Measurements from ENCODE around the gene HLA-DPB1. TPM values are rescaled to one million over a fixed set of nuclear protein-coding genes. Genes with fewer than 3 reads are reported as not detected.

Gene HLA-DPB1
- total and polyA plus RNA-seq, 9 donors: 7.9 to 15.8 (median 11.5) TPM

DNA sequence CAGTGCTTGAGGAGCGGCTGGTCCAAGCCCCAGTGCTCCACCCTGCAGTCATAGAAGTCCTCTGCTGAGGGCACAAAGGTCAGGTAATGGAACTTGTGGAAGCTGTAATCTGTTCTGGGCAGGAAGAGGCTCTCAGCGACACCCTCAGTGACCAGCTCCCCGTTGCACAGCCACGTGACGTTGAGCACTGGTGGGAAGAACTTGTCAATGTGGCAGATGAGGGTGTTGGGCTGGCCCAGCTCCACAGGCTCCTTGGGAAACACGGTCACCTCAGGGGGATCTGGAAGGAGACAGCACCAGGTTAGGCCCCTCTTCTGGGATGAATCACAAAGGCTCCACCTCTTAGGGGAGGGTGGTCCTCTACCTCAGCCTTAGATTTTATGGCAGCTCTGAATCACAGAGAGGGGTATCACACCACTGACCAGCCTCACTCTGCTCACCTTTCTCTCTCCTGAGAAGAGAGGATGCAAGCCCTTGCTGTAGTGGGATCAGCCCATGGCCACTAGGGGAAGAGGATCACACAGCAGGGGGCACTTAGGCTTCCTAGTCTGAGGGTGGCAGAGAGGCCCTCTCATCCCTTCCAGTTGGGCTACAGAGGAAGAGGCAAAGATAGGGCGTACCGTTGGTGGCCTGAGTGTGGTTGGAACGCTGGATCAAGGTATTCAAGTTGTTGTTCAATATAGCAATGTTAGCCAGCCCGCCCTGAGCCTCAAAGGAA, 6.6 kb upstream of the HLA-DPB1 start:
- no peak for DNase-seq
- no peak overlapping the region for H3K4me3 ChIP-seq (ENCODE audit: low read length)
- H3K27me3 ChIP-seq (ENCODE audit: control insufficient read depth, insufficient read depth, low read length): peaks cover 6% of the 10 kb centered on the region
- WGBS (ENCODE audit: insufficient coverage): 80% methylated on average over 5 of the region's 10 CpGs
- H3K36me3 ChIP-seq (ENCODE audit: control insufficient read depth, insufficient read depth, low read length): no peaks in the 10 kb centered on the region
- no peaks in the 10 kb centered on the region for H3K9me3 ChIP-seq (replicated peaks; ENCODE audit: control insufficient read depth, low read depth, low read length)
- H3K27ac ChIP-seq (ENCODE audit: low read length): no peak overlapping the region
- H3K4me1 ChIP-seq (ENCODE audit: control insufficient read depth, insufficient read depth, low read length): no peaks in the 10 kb centered on the region

DNA sequence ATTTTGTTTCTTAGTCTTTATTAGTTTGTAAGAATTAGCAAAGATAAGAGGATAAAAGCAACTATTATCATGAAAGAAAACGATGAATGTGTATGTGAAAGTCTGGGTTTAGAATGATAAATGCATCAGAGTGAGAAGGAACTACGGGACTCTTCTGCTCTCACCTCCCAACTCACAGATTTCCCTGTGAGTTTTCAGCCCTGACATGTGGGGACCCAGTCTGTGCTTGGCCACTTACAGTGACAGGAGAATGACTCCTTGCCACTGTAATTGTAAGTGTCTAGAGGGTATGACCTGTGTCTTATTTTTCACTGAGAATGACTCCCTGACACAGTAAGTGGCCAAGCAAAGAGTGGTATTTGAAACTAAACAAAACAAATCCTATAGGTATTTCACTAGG, 4.9 kb upstream of the HLA-DPB1 start:
- Histone ChIP-seq H3K4me1 (ENCODE audit: control insufficient read depth, insufficient read depth, low read length) (no peaks in the 10 kb centered on the region), H3K27me3 (ENCODE audit: control insufficient read depth, insufficient read depth, low read length) (peaks cover 6% of the 10 kb centered on the region), H3K36me3 (ENCODE audit: control insufficient read depth, insufficient read depth, low read length) (no peaks in the 10 kb centered on the region), H3K4me3 (ENCODE audit: low read length) (no peak overlapping the region), H3K9me3 (replicated peaks; ENCODE audit: control insufficient read depth, low read depth, low read length) (no peaks in the 10 kb centered on the region), H3K27ac (ENCODE audit: low read length) (no peak overlapping the region)
- no peak for DNase-seq
- WGBS (ENCODE audit: insufficient coverage): no CpG with 5 or more reads among the region's 2 CpGs

DNA sequence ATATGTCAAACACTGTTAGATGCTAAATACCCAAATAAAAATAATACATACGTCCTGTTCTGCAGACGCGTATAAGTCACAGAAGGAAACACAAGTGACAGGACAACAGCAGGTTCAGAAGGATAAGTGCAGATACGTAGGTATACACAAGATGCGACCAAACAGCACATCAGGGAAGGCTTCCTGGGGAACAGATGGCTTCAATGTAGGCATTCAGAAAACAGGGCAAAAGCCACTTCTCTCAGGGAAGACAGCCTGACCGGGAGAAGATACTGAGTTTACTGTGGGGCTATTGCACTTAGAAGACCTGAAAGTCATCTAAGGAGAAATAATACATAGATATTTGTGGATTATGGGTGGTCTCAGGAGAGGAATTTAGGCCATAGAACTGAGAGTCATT, 4.2 kb upstream of the HLA-DPB1 start:
- Histone ChIP-seq H3K4me3 (ENCODE audit: low read length) (no peak overlapping the region), H3K9me3 (replicated peaks; ENCODE audit: control insufficient read depth, low read depth, low read length) (no peaks in the 10 kb centered on the region), H3K4me1 (ENCODE audit: control insufficient read depth, insufficient read depth, low read length) (no peaks in the 10 kb centered on the region), H3K36me3 (ENCODE audit: control insufficient read depth, insufficient read depth, low read length) (no peaks in the 10 kb centered on the region), H3K27me3 (ENCODE audit: control insufficient read depth, insufficient read depth, low read length) (peaks cover 8% of the 10 kb centered on the region), H3K27ac (ENCODE audit: low read length) (no peak overlapping the region)
- no peak for DNase-seq
- WGBS (ENCODE audit: insufficient coverage): 71% methylated on average over 1 of the region's 6 CpGs

DNA sequence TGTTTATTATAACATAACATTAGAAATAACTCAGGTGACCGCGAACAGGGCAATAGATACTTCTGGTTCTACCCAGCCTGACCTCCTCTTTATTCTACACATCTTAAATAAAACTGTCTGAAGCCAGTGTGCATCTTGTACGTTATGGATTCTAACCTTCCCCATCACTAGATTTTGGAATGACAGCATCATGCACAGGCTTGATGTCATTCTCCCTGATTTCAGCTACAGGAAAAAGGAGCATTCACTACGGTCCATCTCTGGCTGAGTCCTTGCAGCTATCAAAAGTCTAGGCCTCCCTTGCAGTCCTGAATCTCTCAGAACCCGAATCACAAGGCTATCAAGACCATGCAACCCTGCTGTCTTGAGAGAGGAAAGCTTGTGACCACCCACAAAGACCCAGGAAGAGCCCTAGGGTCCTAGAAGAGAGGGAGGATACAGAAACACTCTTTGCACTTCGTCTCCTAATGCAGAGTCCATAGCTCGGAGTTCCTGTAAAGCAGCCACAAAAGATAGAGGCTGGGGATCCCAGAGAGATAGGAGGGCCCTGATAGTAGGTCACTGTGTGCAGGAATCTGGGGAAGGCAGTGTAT, 3.2 kb upstream of the HLA-DPB1 start:
- Histone ChIP-seq H3K9me3 (replicated peaks; ENCODE audit: control insufficient read depth, low read depth, low read length) (no peaks in the 10 kb centered on the region), H3K4me1 (ENCODE audit: control insufficient read depth, insufficient read depth, low read length) (no peaks in the 10 kb centered on the region), H3K27ac (ENCODE audit: low read length) (no peak overlapping the region), H3K36me3 (ENCODE audit: control insufficient read depth, insufficient read depth, low read length) (no peaks in the 10 kb centered on the region), H3K4me3 (ENCODE audit: low read length) (peak overlapping the region; percentile 9), H3K27me3 (ENCODE audit: control insufficient read depth, insufficient read depth, low read length) (peaks cover 8% of the 10 kb centered on the region)
- 64% methylated on average over 5 of the region's 7 CpGs for WGBS (ENCODE audit: insufficient coverage)
- no peak for DNase-seq

DNA sequence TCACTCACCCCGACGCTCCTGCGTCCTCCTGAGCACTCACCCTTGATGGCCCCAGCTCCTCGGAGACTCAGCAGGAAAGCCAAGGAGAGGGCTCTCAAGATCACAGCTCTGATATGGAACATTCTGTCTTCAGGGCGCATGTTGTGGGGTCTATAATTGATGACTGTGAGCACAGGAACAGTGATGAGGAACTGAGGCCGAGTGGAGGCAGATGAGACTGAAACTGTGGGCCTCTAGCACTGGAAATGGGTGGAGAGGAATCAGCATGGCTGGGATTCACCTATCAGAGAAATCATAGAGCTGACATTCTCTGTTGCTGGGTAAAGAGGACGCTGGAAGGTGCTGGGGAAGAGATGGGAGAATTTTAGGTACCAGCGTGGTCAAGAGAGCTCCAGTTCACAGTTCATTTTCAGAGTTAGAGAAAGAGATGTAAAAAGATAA, 2.3 kb upstream of the HLA-DPB1 start, which contains the start of gene HLA-DPA1:
Gene HLA-DPA1 (minus strand): TSS at position 219 of the 441 bp plus-strand sequence.
- H3K4me1 ChIP-seq (ENCODE audit: control insufficient read depth, insufficient read depth, low read length): no peaks in the 10 kb centered on the region
- H3K27ac ChIP-seq (ENCODE audit: low read length): no peak within 1 kb of the TSS
- no peaks in the 10 kb centered on the region for H3K36me3 ChIP-seq (ENCODE audit: control insufficient read depth, insufficient read depth, low read length)
- peak; percentile 59 for DNase-seq
- no peaks in the 10 kb centered on the region for H3K9me3 ChIP-seq (replicated peaks; ENCODE audit: control insufficient read depth, low read depth, low read length)
- H3K4me3 ChIP-seq (ENCODE audit: low read length): peak within 1 kb of the TSS; percentile 9
- WGBS (ENCODE audit: insufficient coverage): 50% methylated on average over 6 of the region's 8 CpGs
- H3K27me3 ChIP-seq (ENCODE audit: control insufficient read depth, insufficient read depth, low read length): peaks cover 8% of the 10 kb centered on the region

DNA sequence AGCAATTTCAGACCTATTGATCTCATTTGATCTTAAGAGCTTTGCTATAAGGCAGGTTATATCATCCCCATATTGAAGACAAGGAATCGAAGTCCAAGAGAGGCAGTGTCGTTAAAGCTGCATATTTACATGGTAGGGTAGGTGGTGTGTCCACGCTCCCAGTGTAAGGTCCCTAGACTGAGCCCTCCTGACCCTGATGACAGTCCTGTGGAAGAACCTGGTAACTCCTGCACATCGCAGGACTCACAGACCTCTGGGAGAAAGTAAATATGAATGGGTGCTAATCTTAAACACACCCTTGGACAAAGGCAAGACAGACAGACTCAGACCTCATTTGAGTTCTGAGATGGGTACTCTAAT, 602 bp upstream of the HLA-DPB1 start:
- no peaks in the 10 kb centered on the region for H3K4me1 ChIP-seq (ENCODE audit: control insufficient read depth, insufficient read depth, low read length)
- H3K36me3 ChIP-seq (ENCODE audit: control insufficient read depth, insufficient read depth, low read length): no peaks in the 10 kb centered on the region
- H3K4me3 ChIP-seq (ENCODE audit: low read length): no peak overlapping the region
- WGBS (ENCODE audit: insufficient coverage): 81% methylated on average over 3 of the region's 4 CpGs
- DNase-seq: no peak
- H3K27me3 ChIP-seq (ENCODE audit: control insufficient read depth, insufficient read depth, low read length): peaks cover 18% of the 10 kb centered on the region
- peak overlapping the region; percentile 40 for H3K27ac ChIP-seq (ENCODE audit: low read length)
- H3K9me3 ChIP-seq (replicated peaks; ENCODE audit: control insufficient read depth, low read depth, low read length): no peaks in the 10 kb centered on the region

DNA sequence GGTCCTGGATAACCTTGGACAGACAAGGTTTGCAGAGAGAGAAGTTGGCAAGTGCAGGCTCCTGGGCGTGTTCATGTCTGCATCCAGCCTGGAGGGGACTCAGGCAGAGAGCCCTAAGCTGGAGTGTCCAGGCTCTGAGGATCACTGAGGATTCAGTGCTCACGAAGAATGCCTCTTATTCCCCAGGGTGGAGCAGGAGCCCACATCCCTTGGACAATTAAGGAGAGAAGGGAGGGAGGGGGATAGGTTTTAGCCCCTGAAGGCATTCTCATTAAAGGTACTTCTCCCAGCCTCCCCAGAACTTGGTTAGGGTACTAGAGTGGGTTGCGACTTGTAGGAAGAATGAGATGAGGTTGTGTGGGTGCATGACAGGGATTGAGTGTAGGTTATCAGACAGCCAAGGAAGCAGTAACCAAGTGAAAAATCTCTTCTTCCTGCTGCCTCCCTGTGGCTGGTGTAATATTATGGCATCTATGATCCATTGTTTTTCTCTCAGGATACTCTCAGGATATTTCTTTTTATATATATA, 680 bp downstream of the HLA-DPB1 start:
- Histone ChIP-seq H3K27ac (ENCODE audit: low read length) (no peak overlapping the region), H3K9me3 (replicated peaks; ENCODE audit: control insufficient read depth, low read depth, low read length) (no peaks in the 10 kb centered on the region), H3K4me3 (ENCODE audit: low read length) (peak overlapping the region; percentile 30), H3K36me3 (ENCODE audit: control insufficient read depth, insufficient read depth, low read length) (no peaks in the 10 kb centered on the region), H3K27me3 (ENCODE audit: control insufficient read depth, insufficient read depth, low read length) (peaks cover 31% of the 10 kb centered on the region), H3K4me1 (ENCODE audit: control insufficient read depth, insufficient read depth, low read length) (peaks cover 6% of the 10 kb centered on the region)
- WGBS (ENCODE audit: insufficient coverage): 93% methylated on average over 2 of the region's 3 CpGs
- no peak for DNase-seq

DNA sequence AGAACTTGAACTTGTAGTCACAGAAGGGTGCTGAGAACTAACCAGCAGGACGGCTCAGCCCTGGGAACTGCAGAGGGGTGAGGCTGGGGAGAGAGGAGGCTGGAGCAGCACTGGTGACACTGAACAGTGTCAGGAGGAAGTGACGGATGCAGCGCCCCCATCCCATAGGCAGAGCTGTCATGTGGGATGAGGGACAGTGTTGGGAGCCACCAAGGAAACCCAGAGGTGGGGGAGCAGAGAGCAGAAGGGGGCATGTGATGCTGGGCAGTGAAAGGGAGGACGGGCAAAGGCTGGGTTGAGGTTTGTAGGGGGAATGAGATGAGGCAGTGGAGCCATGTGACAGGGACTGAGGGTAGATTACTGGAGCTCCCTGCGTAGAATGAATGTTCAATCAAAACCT, 2.1 kb downstream of the HLA-DPB1 start:
- 48% methylated on average over 4 of the region's 5 CpGs for WGBS (ENCODE audit: insufficient coverage)
- H3K36me3 ChIP-seq (ENCODE audit: control insufficient read depth, insufficient read depth, low read length): no peaks in the 10 kb centered on the region
- peaks cover 33% of the 10 kb centered on the region for H3K27me3 ChIP-seq (ENCODE audit: control insufficient read depth, insufficient read depth, low read length)
- H3K4me3 ChIP-seq (ENCODE audit: low read length): no peak overlapping the region
- no peak for DNase-seq
- H3K9me3 ChIP-seq (replicated peaks; ENCODE audit: control insufficient read depth, low read depth, low read length): no peaks in the 10 kb centered on the region
- H3K27ac ChIP-seq (ENCODE audit: low read length): no peak overlapping the region
- H3K4me1 ChIP-seq (ENCODE audit: control insufficient read depth, insufficient read depth, low read length): peaks cover 6% of the 10 kb centered on the region

DNA sequence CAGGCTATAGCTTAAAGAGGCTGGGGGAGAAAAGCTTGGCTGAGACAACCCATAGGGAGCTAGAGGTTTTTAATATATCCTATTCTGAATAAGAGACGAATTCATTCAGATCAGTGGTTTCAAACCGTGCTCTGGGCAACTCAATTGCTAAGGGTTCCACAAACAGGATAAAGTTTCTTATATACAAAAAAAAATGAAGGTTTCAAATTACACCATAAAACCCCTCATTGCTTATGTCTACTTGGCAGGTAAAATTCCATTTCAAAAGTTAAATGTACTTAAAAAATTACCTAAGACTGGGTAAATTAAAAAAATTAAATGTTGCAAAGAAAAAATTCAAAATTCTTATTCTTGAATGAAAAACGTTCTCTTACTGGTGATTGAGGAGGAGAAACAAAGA, 2.7 kb downstream of the HLA-DPB1 start:
- WGBS (ENCODE audit: insufficient coverage): 100% methylated on average over 1 of the region's 3 CpGs
- Histone ChIP-seq H3K4me1 (ENCODE audit: control insufficient read depth, insufficient read depth, low read length) (peaks cover 6% of the 10 kb centered on the region), H3K9me3 (replicated peaks; ENCODE audit: control insufficient read depth, low read depth, low read length) (no peaks in the 10 kb centered on the region)

DNA sequence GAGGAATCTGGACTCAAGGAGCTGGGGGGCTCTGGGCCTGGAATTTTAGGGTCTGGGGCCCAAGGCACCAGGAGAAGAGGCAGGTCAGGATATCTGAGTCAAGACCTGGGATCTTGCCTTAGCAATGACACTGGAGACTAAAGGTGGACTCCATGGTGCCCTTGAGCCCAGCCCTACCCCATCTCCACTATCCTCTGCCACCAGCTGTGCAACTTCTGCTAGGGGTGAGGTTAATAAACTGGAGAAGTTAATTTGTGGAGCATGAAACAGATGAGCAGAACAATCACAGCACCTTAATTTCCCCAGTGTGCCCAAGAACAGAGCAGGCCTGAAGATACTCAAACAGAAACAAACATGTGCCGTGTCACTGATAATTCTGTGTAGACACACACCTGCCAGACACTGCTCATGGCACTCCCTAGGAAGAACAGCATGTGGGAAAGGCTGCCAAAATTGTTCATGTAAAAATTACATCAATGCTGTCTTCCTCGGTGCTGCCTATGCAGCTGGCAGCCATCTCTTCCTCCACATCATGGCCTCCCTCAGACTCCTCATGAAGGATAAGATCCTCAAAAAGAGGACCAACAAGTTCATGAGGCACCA, 3.2 kb downstream of the HLA-DPB1 start:
- Histone ChIP-seq H3K27ac (ENCODE audit: low read length) (no peak overlapping the region), H3K27me3 (ENCODE audit: control insufficient read depth, insufficient read depth, low read length) (peaks cover 30% of the 10 kb centered on the region), H3K4me1 (ENCODE audit: control insufficient read depth, insufficient read depth, low read length) (peaks cover 6% of the 10 kb centered on the region), H3K9me3 (replicated peaks; ENCODE audit: control insufficient read depth, low read depth, low read length) (no peaks in the 10 kb centered on the region), H3K36me3 (ENCODE audit: control insufficient read depth, insufficient read depth, low read length) (no peaks in the 10 kb centered on the region), H3K4me3 (ENCODE audit: low read length) (no peak overlapping the region)
- DNase-seq: no peak
- WGBS (ENCODE audit: insufficient coverage): 71% methylated on average over 1 of the region's 2 CpGs

More for the DNA sequence above, 2.7 kb downstream of the HLA-DPB1 start:
- H3K27me3 ChIP-seq (ENCODE audit: control insufficient read depth, insufficient read depth, low read length): peaks cover 32% of the 10 kb centered on the region
- DNase-seq: no peak
- H3K36me3 ChIP-seq (ENCODE audit: control insufficient read depth, insufficient read depth, low read length): no peaks in the 10 kb centered on the region
- H3K4me3 ChIP-seq (ENCODE audit: low read length): no peak overlapping the region
- no peak overlapping the region for H3K27ac ChIP-seq (ENCODE audit: low read length)
